Activated T-helper 17 cell treated with anti-CD3 and anti-CD28 coated beads, Interleukin-2, amount 50 U/mL, for 72 hours (primary cell): ENCODE results near the gene CLPTM1L. TPM values are rescaled to one million over a fixed set of nuclear protein-coding genes. Genes with fewer than 3 reads are reported as not detected.
A peak's percentile ranks its signal among the peaks of the same experiment; 100 is the strongest.

Experiments
- ATAC-seq: fragments of 150-1000 bp; cut with Tn5 transposase; replicated peaks from 2 replicates; pipeline ENCODE4 v1.10.0; 2021; ENCODE audit warnings: mild to moderate bottlenecking, moderate library complexity
- H3K27ac Mint-ChIP-seq: one replicate; pipeline ENCODE4 v1.8.0; 2022; ENCODE audit warnings: mixed read lengths
- H3K27me3 Mint-ChIP-seq: one replicate; pipeline ENCODE4 v1.8.0; 2022; ENCODE audit warnings: mixed read lengths
- H3K36me3 Mint-ChIP-seq: one replicate; pipeline ENCODE4 v1.8.0; 2022; ENCODE audit warnings: low read depth, mild to moderate bottlenecking, mixed read lengths
- H3K4me1 Mint-ChIP-seq: one replicate; pipeline ENCODE4 v1.8.0; 2022; ENCODE audit warnings: mixed read lengths
- H3K4me3 Mint-ChIP-seq: one replicate; pipeline ENCODE4 v1.8.0; 2022; ENCODE audit warnings: mild to moderate bottlenecking, mixed read lengths
- H3K9me3 Mint-ChIP-seq: one replicate; pipeline ENCODE4 v1.8.0; 2022; ENCODE audit warnings: mixed read lengths
- total RNA-seq, 2 donors: library from RNA; stranded (reverse); gene quantifications; one replicate each; pipeline ENCODE4 v1.2.3, GENCODE V29; 2022

Gene CLPTM1L
- total RNA-seq, 2 donors from 2014 or later, result 42.3 to 118 TPM

DNA sequence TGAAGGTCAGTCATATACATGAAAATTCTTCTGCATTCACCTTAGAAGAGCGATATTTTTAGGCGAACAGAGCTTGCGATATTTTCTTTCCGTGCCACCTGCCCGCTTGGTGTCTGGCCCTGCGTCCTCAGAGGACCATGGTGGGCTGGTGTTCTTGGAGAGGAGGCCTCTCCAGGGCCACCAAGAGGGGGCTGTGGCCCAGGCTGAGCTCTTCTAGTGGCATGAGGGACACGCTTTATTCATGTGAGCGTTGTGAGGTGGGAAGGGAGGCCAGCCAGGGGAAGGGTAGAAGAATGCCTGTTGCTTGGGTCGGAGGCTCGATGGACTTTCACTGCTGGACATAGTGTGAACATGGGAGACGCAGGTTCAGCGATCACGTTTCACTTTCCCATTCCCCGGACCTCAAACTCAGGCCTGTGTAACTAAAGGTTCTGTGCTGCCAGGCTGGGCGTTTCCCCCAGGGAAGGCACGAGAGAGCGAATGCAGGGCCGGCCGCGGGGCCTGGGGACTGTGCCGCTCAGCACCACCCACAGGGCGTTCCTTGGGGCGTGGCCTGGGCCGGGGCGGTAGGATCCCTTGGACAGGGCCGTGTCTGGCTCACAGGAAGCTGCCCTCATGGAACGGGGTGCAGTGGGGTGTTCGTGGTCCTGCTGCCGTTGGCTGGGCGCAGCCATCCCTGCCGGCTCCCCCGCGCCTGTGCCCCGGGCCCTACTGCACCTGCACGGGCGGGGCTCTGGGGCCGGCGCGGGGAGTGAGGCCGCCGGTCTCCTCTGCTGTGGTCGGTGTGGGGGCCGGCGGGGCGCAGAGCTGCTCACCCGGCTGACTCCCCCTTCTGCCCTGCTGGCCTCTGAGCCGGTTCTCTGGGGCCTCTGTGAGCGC is 40.7 kb upstream of the CLPTM1L start:
- peaks cover 12% of the 10 kb centered on the region for H3K4me1 Mint-ChIP-seq
- no peaks in the 10 kb centered on the region for H3K36me3 Mint-ChIP-seq
- H3K27me3 Mint-ChIP-seq, result peaks cover 4% of the 10 kb centered on the region
- peak; percentile 98 for ATAC-seq
- no peaks in the 10 kb centered on the region for H3K9me3 Mint-ChIP-seq
- peak overlapping the region; percentile 90 for H3K4me3 Mint-ChIP-seq
- H3K27ac Mint-ChIP-seq, result peak overlapping the region; percentile 72

DNA sequence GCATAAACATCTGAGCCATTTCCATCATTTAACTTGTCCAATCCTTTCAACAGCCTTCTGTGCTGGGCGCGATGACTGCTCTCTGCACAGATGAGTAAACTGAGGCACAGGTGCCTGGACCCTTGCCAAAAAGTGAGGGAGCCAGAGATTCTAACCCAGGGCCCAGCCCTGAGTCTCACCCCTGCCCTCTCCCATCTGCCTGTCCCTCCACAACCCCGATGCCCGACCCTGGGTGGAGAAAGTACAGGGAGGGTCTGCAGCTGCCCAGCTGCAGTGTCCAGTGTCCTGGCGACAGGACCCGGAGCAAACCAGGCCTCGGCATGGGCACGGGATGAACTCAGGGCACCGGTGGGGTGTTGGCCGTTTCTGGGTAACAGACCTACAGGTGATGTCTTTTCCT is 39.6 kb upstream of the CLPTM1L start:
- Mint-ChIP-seq H3K27me3 (peaks cover 4% of the 10 kb centered on the region), H3K4me1 (peaks cover 12% of the 10 kb centered on the region), H3K4me3 (no peak overlapping the region), H3K27ac (no peak overlapping the region), H3K9me3 (no peaks in the 10 kb centered on the region), H3K36me3 (no peaks in the 10 kb centered on the region)
- no peak for ATAC-seq

DNA sequence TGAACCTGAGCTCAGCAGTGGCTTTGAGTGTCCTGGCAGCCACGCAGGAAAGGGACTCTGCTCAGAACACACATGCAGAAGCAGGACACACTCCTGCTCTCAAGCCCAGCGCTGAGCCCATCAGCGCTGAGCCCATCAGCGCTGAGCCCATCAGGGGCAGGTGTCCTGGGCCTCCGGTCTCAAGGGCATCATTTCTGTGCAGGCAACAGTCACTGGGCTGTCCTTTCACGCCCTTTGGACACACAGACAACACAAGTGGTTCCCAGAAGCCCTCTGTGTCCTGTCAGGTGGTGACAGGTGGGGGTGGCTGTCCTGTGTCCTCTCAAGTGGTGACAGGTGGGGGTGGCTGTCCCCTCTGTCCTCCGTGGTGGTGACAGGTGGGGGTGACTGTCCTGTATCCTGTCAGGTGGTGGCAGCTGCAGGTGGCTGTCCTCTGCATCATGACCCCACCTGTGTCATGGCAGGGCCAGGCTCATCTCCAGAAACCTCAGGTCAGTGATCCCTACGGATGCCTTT is 39.0 kb upstream of the CLPTM1L start:
- no peak overlapping the region for H3K27ac Mint-ChIP-seq
- no peak overlapping the region for H3K4me3 Mint-ChIP-seq
- ATAC-seq, result no peak
- peaks cover 4% of the 10 kb centered on the region for H3K27me3 Mint-ChIP-seq
- H3K9me3 Mint-ChIP-seq, result no peaks in the 10 kb centered on the region
- H3K4me1 Mint-ChIP-seq, result peaks cover 12% of the 10 kb centered on the region
- no peaks in the 10 kb centered on the region for H3K36me3 Mint-ChIP-seq

DNA sequence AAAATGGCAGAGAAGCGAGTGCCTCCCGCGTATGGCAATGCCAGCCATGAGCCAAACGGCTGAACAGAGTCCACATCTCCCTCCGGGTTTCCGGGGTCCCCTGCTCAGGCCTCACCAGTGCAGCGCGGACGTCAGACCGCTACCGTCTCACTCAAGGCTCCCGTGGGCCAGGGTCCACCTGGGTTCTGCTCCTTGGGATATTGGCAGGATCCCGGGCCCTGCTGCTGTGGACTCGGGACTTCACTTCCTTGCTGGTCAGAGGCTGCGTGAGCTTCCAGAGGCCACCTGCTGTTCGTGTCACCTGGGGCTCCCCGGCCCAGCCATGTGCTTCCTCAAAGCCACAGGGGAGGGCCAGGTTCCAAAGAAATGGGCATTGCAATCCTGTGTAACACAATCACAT is 38.4 kb upstream of the CLPTM1L start:
- Mint-ChIP-seq H3K27me3 (peaks cover 4% of the 10 kb centered on the region), H3K9me3 (no peaks in the 10 kb centered on the region), H3K36me3 (no peaks in the 10 kb centered on the region), H3K27ac (no peak overlapping the region), H3K4me1 (peaks cover 12% of the 10 kb centered on the region), H3K4me3 (no peak overlapping the region)
- ATAC-seq, result no peak

DNA sequence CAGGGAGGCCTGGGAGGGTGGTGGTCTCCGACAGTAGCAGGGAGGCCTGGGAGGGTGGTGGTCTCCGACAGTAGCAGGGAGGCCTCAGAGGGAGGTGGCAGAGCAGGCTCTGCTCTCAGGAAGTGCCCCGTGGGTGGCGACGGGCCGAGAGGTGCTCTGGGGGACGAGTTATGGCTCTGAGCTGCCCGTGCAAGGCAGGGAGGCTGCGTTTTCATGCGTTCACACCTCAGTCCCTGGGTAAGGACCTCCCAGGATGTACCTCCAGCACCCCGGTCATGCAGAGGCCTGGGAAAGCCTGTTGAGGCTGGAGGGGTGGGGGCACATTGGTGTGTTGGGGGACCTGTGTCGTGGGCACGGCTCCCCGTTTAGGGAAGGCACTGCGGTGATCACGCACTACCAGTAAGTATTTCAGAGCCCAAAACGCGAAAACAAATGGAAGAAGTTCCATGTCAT is 37.4 kb upstream of the CLPTM1L start:
- H3K9me3 Mint-ChIP-seq, result no peaks in the 10 kb centered on the region
- no peak for ATAC-seq
- H3K27ac Mint-ChIP-seq, result no peak overlapping the region
- no peak overlapping the region for H3K4me3 Mint-ChIP-seq
- peaks cover 12% of the 10 kb centered on the region for H3K4me1 Mint-ChIP-seq
- H3K27me3 Mint-ChIP-seq, result peaks cover 4% of the 10 kb centered on the region
- H3K36me3 Mint-ChIP-seq, result no peaks in the 10 kb centered on the region

DNA sequence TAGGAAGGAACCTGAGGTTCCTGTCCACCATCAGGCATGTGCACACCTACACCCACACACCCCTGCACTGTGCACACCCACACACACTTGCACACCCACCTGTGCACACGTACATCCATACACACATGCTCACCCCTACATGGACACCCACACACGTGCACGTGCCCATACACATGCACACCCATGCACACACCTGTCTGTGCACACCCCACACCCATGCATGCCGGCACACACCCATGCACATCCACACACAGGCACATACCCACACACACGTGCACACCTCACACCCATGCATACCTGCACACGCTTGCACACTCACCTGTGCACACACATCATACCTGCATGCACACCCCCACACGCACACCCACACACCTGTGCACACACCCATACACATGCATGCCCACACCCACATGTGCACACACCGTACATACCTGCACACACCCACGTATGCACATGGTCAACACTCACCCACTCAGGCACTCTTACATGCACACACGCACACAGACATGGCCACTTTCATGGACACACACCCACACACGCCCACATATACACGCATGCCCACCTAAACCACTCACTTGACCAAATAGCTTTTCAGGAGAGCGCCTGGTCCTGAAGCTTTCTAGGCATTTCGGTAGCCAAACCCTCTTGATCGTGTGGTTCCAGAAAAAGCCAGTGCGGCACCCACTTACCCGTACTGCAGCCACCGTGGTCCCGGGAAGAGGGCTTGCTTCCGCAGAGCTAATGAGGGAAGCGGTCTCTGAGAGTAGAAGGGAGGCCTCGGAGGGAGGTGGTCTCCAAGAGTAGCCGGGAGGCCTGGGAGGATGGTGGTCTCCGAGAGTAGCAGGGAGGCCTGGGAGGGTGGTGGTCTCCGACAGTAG is 36.7 kb upstream of the CLPTM1L start:
- H3K36me3 Mint-ChIP-seq, result no peaks in the 10 kb centered on the region
- H3K4me1 Mint-ChIP-seq, result peaks cover 7% of the 10 kb centered on the region
- H3K4me3 Mint-ChIP-seq, result peak overlapping the region; percentile 25
- peaks cover 4% of the 10 kb centered on the region for H3K27me3 Mint-ChIP-seq
- H3K27ac Mint-ChIP-seq, result no peak overlapping the region
- ATAC-seq, result no peak
- H3K9me3 Mint-ChIP-seq, result no peaks in the 10 kb centered on the region

DNA sequence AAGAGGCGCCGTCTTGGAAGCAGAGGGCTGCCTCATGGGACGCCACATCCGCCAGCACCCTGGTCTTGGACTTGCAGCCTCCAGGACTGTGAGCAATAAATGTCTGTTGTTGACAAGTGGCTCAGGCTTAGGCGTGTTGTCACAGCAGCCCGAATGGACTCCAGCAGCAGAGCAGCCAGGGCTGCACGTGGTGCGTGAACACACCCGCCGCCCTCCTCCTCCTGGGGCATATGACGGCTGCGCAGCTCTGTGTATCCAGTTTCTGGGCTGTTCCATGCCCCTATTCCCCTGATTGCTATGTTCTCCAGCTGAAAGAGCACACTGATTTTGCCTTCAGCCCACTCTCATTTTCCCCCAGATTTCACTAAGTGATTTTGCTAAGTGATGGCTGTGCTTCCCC is 36.0 kb upstream of the CLPTM1L start:
- no peak overlapping the region for H3K27ac Mint-ChIP-seq
- H3K4me1 Mint-ChIP-seq, result peaks cover 7% of the 10 kb centered on the region
- H3K9me3 Mint-ChIP-seq, result no peaks in the 10 kb centered on the region
- no peaks in the 10 kb centered on the region for H3K36me3 Mint-ChIP-seq
- peak overlapping the region; percentile 60 for H3K4me3 Mint-ChIP-seq
- H3K27me3 Mint-ChIP-seq, result peaks cover 4% of the 10 kb centered on the region
- no peak for ATAC-seq

DNA sequence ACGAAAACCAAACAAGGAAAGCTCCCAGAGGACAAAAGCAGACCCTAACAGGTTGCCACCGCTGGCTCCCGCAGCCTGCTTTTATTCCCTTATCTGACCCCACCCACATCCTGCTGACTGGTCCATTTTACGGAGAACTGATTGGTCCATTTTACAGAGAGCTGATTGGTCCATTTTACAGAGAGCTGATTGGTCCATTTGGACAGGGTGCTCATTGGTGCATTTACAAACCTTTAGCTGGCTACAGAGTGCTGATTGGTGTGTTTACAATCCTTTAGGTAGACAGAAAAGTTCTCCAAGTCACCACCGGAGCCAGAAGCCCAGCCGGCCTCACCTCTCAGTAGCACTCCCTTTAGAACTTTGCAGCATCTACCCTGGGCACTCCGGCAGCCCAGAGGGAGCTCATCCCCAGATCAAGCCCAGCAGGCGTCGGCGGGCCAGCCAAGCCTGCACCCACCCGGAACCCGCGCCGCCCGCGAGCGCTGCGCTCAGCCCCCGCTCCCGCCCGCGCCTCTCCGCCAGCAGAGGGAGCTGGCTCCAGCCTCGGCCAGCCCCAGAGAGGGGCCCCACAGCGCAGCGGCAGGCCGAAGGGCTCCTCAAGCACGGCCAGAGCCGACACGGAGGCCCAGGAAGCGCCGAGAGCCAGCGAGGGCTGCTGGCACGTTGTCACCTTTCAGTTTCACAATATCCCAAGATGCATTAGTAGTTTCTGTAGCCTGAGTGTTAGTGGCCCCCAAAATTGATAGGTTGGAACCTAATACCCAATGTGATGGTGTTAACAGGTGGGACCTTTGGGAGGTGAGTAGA is 35.3 kb upstream of the CLPTM1L start:
- Mint-ChIP-seq H3K36me3 (no peaks in the 10 kb centered on the region), H3K4me1 (peaks cover 7% of the 10 kb centered on the region), H3K27me3 (peaks cover 4% of the 10 kb centered on the region), H3K27ac (no peak overlapping the region), H3K4me3 (peak overlapping the region; percentile 60), H3K9me3 (no peaks in the 10 kb centered on the region)
- ATAC-seq, result peak; percentile 87

DNA sequence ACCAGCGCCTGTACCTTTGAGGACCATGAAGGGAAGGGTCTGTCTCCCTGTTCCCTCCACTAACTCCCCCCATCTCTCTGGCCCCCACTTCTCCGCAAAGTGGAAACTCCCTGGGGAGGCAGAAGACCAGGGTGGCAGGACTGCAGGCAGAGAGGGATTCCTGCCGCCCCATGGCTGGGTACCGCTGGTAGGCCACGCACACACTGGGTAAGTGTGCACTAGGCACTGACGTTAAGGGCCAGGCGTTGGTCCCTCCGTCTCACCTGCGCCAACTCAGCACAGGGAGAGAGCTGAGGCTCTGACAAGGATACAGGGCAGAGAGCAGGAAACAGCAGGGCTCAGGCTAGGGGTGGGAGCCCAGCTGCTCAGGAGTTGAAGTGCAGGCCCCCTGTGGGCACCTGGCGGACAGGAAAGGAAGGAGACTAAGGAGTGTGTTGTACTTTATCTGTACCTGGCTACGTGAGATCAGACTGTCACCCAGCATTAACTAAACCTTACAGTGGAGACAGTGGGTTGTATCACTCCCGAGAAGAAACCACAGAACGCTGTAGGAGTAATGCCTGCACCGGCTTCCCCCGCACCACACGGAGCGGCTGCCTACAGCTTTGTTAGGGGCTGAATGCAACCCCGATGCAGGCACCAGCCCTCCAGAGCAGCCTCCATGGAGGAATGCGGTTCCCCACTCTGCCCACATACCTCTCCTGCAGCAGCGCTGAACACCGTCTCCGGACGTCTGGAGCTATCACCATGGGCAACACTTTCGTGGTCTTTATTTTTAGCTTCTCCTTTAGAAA is 34.2 kb upstream of the CLPTM1L start:
- H3K36me3 Mint-ChIP-seq, result no peaks in the 10 kb centered on the region
- ATAC-seq, result no peak
- no peaks in the 10 kb centered on the region for H3K9me3 Mint-ChIP-seq
- no peak overlapping the region for H3K27ac Mint-ChIP-seq
- H3K4me3 Mint-ChIP-seq, result no peak overlapping the region
- peaks cover 7% of the 10 kb centered on the region for H3K4me1 Mint-ChIP-seq
- peaks cover 4% of the 10 kb centered on the region for H3K27me3 Mint-ChIP-seq

DNA sequence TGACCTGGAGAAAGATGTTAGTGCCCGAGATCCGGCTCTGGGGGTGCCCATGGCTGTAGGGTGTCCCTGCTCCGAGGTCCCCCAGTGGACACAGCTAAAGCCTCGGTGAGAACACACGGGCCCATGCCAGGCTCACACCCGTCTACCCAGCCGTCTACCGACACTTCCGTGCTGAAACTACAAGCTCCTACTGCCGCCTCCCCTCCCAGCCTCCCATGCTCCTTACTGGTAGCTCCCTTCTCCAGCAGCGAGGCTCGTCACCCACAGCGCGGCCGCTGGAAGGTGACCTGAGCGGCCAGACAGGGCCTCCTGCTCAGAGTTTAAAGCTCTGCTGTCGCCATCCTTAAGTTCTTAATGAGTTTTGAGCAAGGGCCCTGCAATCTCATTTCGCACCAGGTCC is 33.2 kb upstream of the CLPTM1L start:
- H3K36me3 Mint-ChIP-seq, result no peaks in the 10 kb centered on the region
- no peak overlapping the region for H3K4me3 Mint-ChIP-seq
- ATAC-seq, result no peak
- H3K27ac Mint-ChIP-seq, result no peak overlapping the region
- peaks cover 4% of the 10 kb centered on the region for H3K27me3 Mint-ChIP-seq
- peaks cover 7% of the 10 kb centered on the region for H3K4me1 Mint-ChIP-seq
- H3K9me3 Mint-ChIP-seq, result no peaks in the 10 kb centered on the region

DNA sequence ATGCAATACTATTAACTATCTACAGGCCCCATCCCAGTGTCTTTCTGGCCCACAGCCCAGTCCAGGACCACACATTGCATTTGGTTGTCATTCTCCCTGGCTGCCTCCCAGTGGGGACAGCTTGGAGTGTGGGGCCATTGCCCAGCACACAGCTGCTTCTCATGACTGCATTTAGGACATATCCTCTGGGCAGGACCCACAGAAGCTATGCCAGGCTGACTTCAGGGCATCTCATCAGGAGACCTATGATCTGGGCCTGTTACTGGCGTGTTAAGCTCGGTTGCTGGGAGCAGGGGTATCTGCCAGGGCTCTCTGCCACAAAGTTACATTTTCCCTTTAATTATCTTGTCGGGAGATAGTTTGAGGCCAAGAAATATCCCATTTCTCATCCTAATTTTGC is 32.1 kb upstream of the CLPTM1L start:
- H3K9me3 Mint-ChIP-seq, result no peaks in the 10 kb centered on the region
- H3K27ac Mint-ChIP-seq, result no peak overlapping the region
- no peaks in the 10 kb centered on the region for H3K36me3 Mint-ChIP-seq
- H3K4me1 Mint-ChIP-seq, result peaks cover 7% of the 10 kb centered on the region
- no peak overlapping the region for H3K4me3 Mint-ChIP-seq
- no peak for ATAC-seq
- peaks cover 4% of the 10 kb centered on the region for H3K27me3 Mint-ChIP-seq

DNA sequence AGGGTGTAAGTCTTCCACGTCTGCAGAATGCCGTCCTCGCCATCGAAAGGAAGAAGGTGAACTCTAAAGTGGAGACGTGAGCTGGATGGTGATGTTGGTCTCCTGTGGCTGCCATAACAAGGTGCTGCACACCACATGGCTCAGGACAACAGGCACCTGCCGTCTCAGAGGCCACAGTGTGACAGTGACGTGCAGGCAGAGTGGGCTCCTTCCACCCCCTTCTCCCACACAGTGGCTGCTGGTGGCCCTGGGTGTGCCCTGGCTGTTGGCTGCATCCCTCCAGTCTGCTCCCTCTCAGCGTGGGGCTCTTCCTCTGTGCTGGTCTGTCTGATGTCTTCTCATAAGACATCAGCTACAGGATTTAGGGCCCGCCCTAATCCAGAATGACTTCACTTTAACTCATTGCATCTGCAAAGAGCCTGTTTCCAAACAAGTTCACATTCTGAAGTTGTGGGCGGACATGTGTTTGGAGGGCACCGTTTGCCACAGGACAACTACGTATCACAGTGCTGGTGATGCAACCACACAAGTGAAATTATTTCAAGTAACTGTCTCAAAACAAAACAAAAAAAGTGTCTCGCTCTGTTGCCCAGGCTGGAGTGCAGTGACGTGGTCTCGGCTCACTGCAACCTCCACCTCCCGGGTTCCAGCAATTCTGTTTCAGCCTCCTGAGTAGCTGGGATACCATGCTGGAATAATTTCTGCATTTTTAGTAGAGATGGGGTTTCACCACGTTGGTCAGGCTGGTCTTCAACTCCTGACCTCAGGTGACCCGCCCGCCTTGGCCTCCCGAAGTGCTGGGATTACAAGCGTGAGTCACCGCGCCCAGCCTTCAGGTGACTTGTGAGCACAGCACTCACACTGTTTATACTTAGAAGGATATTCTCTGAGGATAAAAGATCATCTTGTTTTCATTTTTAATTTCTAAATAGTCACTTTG is 31.2 kb upstream of the CLPTM1L start:
- no peak overlapping the region for H3K4me3 Mint-ChIP-seq

DNA sequence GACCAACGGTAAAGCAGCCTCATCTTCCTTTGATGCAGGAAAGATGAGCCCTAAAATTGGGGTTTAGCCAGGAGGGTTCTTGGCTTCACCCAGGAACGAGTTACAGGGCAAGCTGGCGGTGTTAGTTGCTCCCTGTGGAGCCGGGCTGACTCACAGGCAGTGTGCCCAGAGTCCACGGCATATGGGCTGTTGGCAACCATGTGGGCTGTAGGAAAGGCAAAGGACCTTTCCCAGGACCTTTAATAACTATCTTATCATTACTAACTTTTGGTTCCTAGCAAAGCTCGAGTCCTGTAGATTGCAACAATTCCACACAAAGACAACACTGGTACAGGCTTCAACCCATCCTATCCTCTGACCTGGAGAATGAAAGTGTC is 29.8 kb upstream of the CLPTM1L start:
- Mint-ChIP-seq H3K9me3 (no peaks in the 10 kb centered on the region), H3K4me3 (no peak overlapping the region), H3K27ac (no peak overlapping the region), H3K4me1 (no peaks in the 10 kb centered on the region), H3K27me3 (no peaks in the 10 kb centered on the region), H3K36me3 (no peaks in the 10 kb centered on the region)
- ATAC-seq, result no peak

More for the DNA sequence above, 31.2 kb upstream of the CLPTM1L start:
- Mint-ChIP-seq H3K36me3 (no peaks in the 10 kb centered on the region), H3K9me3 (no peaks in the 10 kb centered on the region), H3K4me1 (peaks cover 2% of the 10 kb centered on the region), H3K27me3 (no peaks in the 10 kb centered on the region), H3K27ac (no peak overlapping the region)
- ATAC-seq, result no peak
